ENCODE data around the gene METTL2B. TPM values are rescaled to one million over a fixed set of nuclear protein-coding genes. Genes with fewer than 3 reads are reported as not detected.
"Not testable (repeated sequence)": the region's sequence is repeated elsewhere in the genome, so short reads cannot be mapped to it uniquely, and the experiment has no call there.

The METTL2B gene
- total RNA-seq, 1 experiment from 2014 or later = 44.3 TPM

GRCh38 chr7:128511692-128512091 lies 35.1 kb downstream of the METTL2B start:
- H3K36me3 Mint-ChIP-seq (ENCODE audit: insufficient read depth in 1 of 3, low read depth in 3 of 3); H3K23me2 ChIP-seq (ENCODE audit: insufficient read length, low read depth, low read length, poor library complexity, severe bottlenecking); H3K18ac ChIP-seq (ENCODE audit: insufficient read length, low read depth, low read length); H3K9ac ChIP-seq (ENCODE audit: extremely low read depth, insufficient read length, low read length); H3K23ac ChIP-seq (ENCODE audit: insufficient read length, low read depth, low read length); H2BK12ac ChIP-seq (ENCODE audit: insufficient read length, low read depth, low read length); DNase-seq; H2AK5ac ChIP-seq (ENCODE audit: insufficient read length, low read length); H4K8ac ChIP-seq (replicated peaks; ENCODE audit: insufficient read length, low read depth, low read length); H3K9me3 Mint-ChIP-seq; H3T11ph ChIP-seq (ENCODE audit: low read length); H3K27me3 ChIP-seq (ENCODE audit: insufficient read depth, low read length); H2BK20ac ChIP-seq (ENCODE audit: low read depth, low read length, poor library complexity, severe bottlenecking); H3K9me3 ChIP-seq (ENCODE audit: control insufficient read depth, low read depth, low read length); H3K27ac ChIP-seq (ENCODE audit: insufficient read length, low read depth, low read length); H2BK15ac ChIP-seq (ENCODE audit: low read depth, low read length); H4K5ac ChIP-seq (ENCODE audit: insufficient read length, low read depth, low read length); H3K14ac ChIP-seq (ENCODE audit: insufficient read depth, low read length); H3K27me3 Mint-ChIP-seq (ENCODE audit: low read depth); H4K91ac ChIP-seq (ENCODE audit: insufficient read length, low read depth, low read length); H3K4me3 Mint-ChIP-seq; H3K79me1 ChIP-seq (ENCODE audit: insufficient read depth, low read depth, low read length, poor library complexity, severe bottlenecking); H4K20me1 ChIP-seq (ENCODE audit: control insufficient read depth, insufficient read depth, insufficient read length); H2AFZ ChIP-seq (ENCODE audit: low read length); H3K27ac Mint-ChIP-seq; H3K4ac ChIP-seq (ENCODE audit: low read depth, low read length); H2BK120ac ChIP-seq (ENCODE audit: low read depth, low read length, poor library complexity, severe bottlenecking); H3K4me2 ChIP-seq (ENCODE audit: insufficient read depth, insufficient read length, low read length); H2BK5ac ChIP-seq (ENCODE audit: insufficient read length, low read length); H3K56ac ChIP-seq (ENCODE audit: insufficient read length, low read depth, low read length); H3K4me1 ChIP-seq (ENCODE audit: insufficient read depth, low read length); H3K79me2 ChIP-seq (ENCODE audit: insufficient read depth, low read length): not testable (repeated sequence)
- no CpG with 5 or more reads among the region's 11 CpGs for WGBS (ENCODE audit: extremely low coverage, insufficient read length, low lambda C conversion rate)
- peaks cover 11 to 20% of the 10 kb centered on the region in 2 experiments for H3K4me1 Mint-ChIP-seq

GRCh38 chr7:128515232-128515631 lies 38.7 kb downstream of the METTL2B start:
- H3K27me3 ChIP-seq (ENCODE audit: insufficient read depth, low read length); H3K4me1 ChIP-seq (ENCODE audit: insufficient read depth, low read length); H4K8ac ChIP-seq (replicated peaks; ENCODE audit: insufficient read length, low read depth, low read length); H3K23me2 ChIP-seq (ENCODE audit: insufficient read length, low read depth, low read length, poor library complexity, severe bottlenecking); H4K5ac ChIP-seq (ENCODE audit: insufficient read length, low read depth, low read length); H3K23ac ChIP-seq (ENCODE audit: insufficient read length, low read depth, low read length); H2BK12ac ChIP-seq (ENCODE audit: insufficient read length, low read depth, low read length); H3K56ac ChIP-seq (ENCODE audit: insufficient read length, low read depth, low read length); H3K36me3 Mint-ChIP-seq (ENCODE audit: insufficient read depth in 1 of 3, low read depth in 3 of 3); H2BK20ac ChIP-seq (ENCODE audit: low read depth, low read length, poor library complexity, severe bottlenecking); H2AFZ ChIP-seq (ENCODE audit: low read length); H3K18ac ChIP-seq (ENCODE audit: insufficient read length, low read depth, low read length); H2BK120ac ChIP-seq (ENCODE audit: low read depth, low read length, poor library complexity, severe bottlenecking); H3K9me3 ChIP-seq (ENCODE audit: control insufficient read depth, low read depth, low read length); H4K91ac ChIP-seq (ENCODE audit: insufficient read length, low read depth, low read length); H3T11ph ChIP-seq (ENCODE audit: low read length); DNase-seq; H2BK5ac ChIP-seq (ENCODE audit: insufficient read length, low read length); H3K14ac ChIP-seq (ENCODE audit: insufficient read depth, low read length); H3K4ac ChIP-seq (ENCODE audit: low read depth, low read length); H3K79me1 ChIP-seq (ENCODE audit: insufficient read depth, low read depth, low read length, poor library complexity, severe bottlenecking); H3K9me3 Mint-ChIP-seq; H3K4me3 Mint-ChIP-seq; H3K4me2 ChIP-seq (ENCODE audit: insufficient read depth, insufficient read length, low read length); H3K79me2 ChIP-seq (ENCODE audit: insufficient read depth, low read length); H2AK5ac ChIP-seq (ENCODE audit: insufficient read length, low read length); H4K20me1 ChIP-seq (ENCODE audit: control insufficient read depth, insufficient read depth, insufficient read length); H3K27ac Mint-ChIP-seq; H3K27ac ChIP-seq (ENCODE audit: insufficient read length, low read depth, low read length); H2BK15ac ChIP-seq (ENCODE audit: low read depth, low read length); H3K27me3 Mint-ChIP-seq (ENCODE audit: low read depth); H3K9ac ChIP-seq (ENCODE audit: extremely low read depth, insufficient read length, low read length): not testable (repeated sequence)
- WGBS (ENCODE audit: extremely low coverage, insufficient read length, low lambda C conversion rate) = no CpG with 5 or more reads among the region's 6 CpGs
- H3K4me1 Mint-ChIP-seq = peaks cover 19 to 30% of the 10 kb centered on the region in 2 experiments

All from H9 (cell line).